Stomach (tissue), 4 donors: ENCODE measurements around the gene DTX3L.

ENCODE experiments used
- CTCF ChIP-seq, 7 experiments: fragments of 450-650 bp in 4 of 7; fragments of 200-600 bp in 3 of 7; sonication (generic) in 3 of 7; IDR thresholded peaks; one replicate each; pipeline ENCODE4 v1.5.1; 2016 to 2019; ENCODE audit warnings: antibody characterized with exemption in 7 of 7, control low read depth in 2 of 7, mild to moderate bottlenecking in 1 of 7
- EP300 ChIP-seq: sonication (generic); formaldehyde crosslinking; IDR thresholded peaks from one replicate; pipeline ENCODE4 v1.6.1; 2017; ENCODE audit warnings: antibody characterized with exemption
- POLR2A ChIP-seq, 4 donors: fragments of 450-650 bp; IDR thresholded peaks; one replicate each; pipeline ENCODE4 v1.6.1; 2016; ENCODE audit warnings: antibody characterized with exemption in 4 of 4, control low read depth in 2 of 4, mild to moderate bottlenecking in 1 of 4, moderate library complexity in 1 of 4

- TF ChIP-seq EP300: no peak
- TF ChIP-seq CTCF (IDR thresholded peaks at IDR 0.05): no peak
- TF ChIP-seq POLR2A (IDR thresholded peaks at IDR 0.05): no peak
Measured at GRCh38 chr3:122530164-122530563, 34.0 kb upstream of the DTX3L start.
